Measurements from ENCODE around the gene ITPA.

The ITPA gene

DNA sequence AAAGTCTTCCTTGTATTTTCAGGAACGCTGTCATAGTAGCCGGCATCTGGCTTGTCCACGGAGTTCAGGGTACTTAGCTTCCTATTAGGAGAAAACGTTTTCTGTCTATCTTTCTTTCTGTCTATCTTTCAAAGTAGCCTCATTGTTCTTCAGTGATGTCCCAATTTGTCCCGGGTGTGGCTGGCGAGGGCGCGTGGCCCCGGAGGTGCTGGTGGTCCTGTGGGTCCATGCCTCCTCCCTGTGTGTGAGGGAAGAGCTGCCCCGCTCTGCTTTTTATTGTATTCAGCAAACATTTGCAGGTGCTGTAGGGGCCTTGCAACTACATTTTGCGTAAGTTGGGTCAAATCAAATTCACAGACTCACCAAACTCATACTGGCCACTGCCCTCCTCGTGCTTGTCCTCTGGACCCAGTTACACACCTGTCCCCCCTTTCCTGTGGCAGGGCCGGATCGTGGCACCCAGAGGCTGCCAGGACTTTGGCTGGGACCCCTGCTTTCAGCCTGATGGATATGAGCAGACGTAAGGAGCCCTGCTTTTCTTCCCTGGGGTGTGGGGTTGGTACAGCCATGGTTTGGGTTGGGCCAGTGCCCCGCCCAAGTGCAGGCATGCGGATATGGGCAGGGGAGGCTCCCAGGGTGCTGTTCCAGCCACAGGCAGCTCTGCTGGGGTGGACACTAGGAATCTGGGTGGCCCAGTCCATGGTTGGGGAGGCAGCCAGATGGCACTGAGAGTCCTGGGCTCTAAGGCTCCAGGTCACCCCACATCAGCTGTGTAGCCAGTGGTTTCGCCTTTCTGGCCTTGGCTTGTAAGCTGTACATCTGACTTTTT lies 12.3 kb downstream of the ITPA start:
- H3K27me3 ChIP-seq (ENCODE audit: control insufficient read depth in 1 of 2, insufficient read depth in 2 of 2, low read length in 2 of 2) = no peaks in the 10 kb centered on the region
- peaks cover 8 to 14% of the 10 kb centered on the region in 2 donors for H3K4me1 ChIP-seq (ENCODE audit: control insufficient read depth in 1 of 2, insufficient read depth in 2 of 2, low read length in 2 of 2)
- H3K9ac ChIP-seq (ENCODE audit: low read depth in 1 of 2, low read length in 2 of 2) = no peak overlapping the region
- peaks cover 5 to 36% of the 10 kb centered on the region in 2 donors for H3K36me3 ChIP-seq (ENCODE audit: control insufficient read depth in 1 of 2, insufficient read depth in 2 of 2, low read length in 2 of 2)
- no peak overlapping the region for H3K4me3 ChIP-seq (ENCODE audit: low read depth in 1 of 2, low read length in 2 of 2)
- no peaks in the 10 kb centered on the region for H3K9me3 ChIP-seq (ENCODE audit: control insufficient read depth in 1 of 2, low read length in 2 of 2)
- H3K27ac ChIP-seq (ENCODE audit: low read depth, low read length) = no peak overlapping the region

DNA sequence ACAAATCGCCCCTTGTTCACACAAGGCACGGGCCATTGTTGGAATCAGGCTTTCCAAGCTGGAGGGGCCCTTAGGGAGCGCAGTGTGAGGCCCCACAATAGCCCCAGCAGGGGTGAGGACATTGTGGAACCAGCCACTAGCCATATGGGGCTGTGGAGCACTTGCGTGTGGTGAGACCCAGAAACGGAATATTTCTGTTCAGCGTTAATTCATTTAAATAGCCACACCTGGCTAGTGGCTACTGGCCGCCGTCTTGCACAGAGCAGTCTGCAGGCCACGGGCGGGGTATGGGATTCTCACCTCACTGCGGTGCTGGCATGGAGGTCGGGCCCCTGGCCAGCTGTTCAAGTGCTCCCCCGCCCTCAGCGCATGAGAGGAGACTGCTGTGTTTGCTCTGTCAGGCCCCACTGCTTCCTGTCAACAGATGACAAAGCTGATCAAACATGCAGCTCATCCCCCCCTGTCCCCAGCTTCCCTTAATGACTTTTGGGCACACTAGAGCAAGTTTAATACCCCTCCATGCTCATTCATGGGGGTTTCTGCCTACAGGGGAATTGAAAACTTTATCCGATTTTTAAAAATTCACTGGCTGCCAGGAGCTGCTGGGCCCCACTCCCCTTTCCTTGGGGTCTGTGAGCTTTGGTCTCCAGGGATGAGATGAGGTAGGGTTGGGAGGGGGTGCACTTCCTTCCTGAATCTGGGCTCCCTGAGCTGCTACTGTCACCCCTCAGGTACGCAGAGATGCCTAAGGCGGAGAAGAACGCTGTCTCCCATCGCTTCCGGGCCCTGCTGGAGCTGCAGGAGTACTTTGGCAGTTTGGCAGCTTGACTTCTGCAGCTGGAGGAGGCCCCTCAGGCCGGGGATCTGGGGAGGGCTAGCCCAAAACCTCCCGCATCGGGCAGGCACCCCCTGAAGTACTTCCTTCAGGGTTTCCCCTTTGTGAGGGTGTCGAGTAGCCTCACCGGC lies 13.6 kb downstream of the ITPA start:
- H3K4me1 ChIP-seq (ENCODE audit: control insufficient read depth in 1 of 2, insufficient read depth in 2 of 2, low read length in 2 of 2) = peaks cover 8 to 14% of the 10 kb centered on the region in 2 donors
- H3K9ac ChIP-seq (ENCODE audit: low read depth in 1 of 2, low read length in 2 of 2) = no peak overlapping the region
- H3K4me3 ChIP-seq (ENCODE audit: low read depth in 1 of 2, low read length in 2 of 2) = no peak overlapping the region
- H3K27me3 ChIP-seq (ENCODE audit: control insufficient read depth in 1 of 2, insufficient read depth in 2 of 2, low read length in 2 of 2) = no peaks in the 10 kb centered on the region
- peaks cover 5 to 30% of the 10 kb centered on the region in 2 donors for H3K36me3 ChIP-seq (ENCODE audit: control insufficient read depth in 1 of 2, insufficient read depth in 2 of 2, low read length in 2 of 2)
- H3K9me3 ChIP-seq (ENCODE audit: control insufficient read depth in 1 of 2, low read length in 2 of 2) = no peaks in the 10 kb centered on the region
- no peak overlapping the region for H3K27ac ChIP-seq (ENCODE audit: low read depth, low read length)

DNA sequence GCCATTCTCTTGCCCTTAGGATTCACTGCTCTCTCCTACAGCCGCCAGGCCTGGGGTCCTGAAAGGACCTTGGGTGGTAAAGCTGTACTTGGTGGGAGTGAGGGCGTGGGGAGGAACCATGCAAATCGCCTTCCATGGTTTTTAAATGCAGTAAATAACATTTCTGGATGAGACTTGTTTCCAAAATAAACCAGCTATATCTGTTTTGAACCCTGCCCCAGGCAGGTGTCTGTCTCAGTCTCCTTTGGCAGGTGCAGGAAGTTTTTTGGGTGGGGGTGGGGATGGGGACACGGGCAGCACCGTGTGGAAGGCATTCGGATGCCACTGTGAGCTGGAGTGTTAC lies 14.3 kb downstream of the ITPA start:
- Histone ChIP-seq H3K4me3 (ENCODE audit: low read depth in 1 of 2, low read length in 2 of 2) (no peak overlapping the region), H3K9ac (ENCODE audit: low read depth in 1 of 2, low read length in 2 of 2) (no peak overlapping the region), H3K4me1 (ENCODE audit: control insufficient read depth in 1 of 2, insufficient read depth in 2 of 2, low read length in 2 of 2) (peaks cover 8 to 9% of the 10 kb centered on the region in 2 donors), H3K9me3 (ENCODE audit: control insufficient read depth in 1 of 2, low read length in 2 of 2) (no peaks in the 10 kb centered on the region), H3K27ac (ENCODE audit: low read depth, low read length) (no peak overlapping the region), H3K27me3 (ENCODE audit: control insufficient read depth in 1 of 2, insufficient read depth in 2 of 2, low read length in 2 of 2) (no peaks in the 10 kb centered on the region), H3K36me3 (ENCODE audit: control insufficient read depth in 1 of 2, insufficient read depth in 2 of 2, low read length in 2 of 2) (peaks cover 5 to 30% of the 10 kb centered on the region in 2 donors)

DNA sequence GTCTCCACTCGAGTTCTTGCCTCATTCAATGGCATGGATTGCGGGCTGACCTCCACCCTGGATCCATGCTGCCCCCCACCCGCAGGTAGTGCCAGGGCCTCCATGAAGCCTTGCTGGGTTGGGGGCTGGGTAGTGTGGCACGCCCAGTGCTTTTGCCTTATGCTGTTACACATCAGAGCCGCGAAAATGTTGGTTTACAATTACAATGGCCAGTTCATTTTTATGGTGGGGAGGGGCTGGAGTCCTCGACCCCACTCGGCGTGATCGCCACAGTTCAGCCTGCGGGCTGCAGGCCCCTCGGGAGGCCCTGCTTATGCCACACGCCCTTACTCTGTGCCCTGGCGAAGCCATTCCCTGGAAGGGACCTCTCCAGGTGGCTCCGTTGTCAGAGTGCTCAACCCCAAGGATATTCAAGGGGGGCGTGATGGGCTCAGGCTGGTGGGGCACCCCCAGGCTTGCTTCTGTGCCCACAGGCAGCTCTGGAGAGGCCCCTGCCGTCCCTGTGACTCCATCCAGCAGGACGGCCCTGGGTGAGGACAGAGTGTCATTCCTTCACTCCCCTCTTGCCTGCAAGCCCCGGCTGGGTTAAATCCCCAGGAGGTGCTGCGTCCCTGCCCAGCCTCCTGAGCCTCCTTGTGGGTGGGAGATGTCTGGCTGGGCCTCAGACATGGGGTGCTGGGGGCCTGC lies 14.8 kb downstream of the ITPA start:
- Histone ChIP-seq H3K9ac (ENCODE audit: low read depth in 1 of 2, low read length in 2 of 2) (no peak overlapping the region), H3K36me3 (ENCODE audit: control insufficient read depth in 1 of 2, insufficient read depth in 2 of 2, low read length in 2 of 2) (peaks cover 5 to 30% of the 10 kb centered on the region in 2 donors), H3K9me3 (ENCODE audit: control insufficient read depth in 1 of 2, low read length in 2 of 2) (no peaks in the 10 kb centered on the region), H3K27me3 (ENCODE audit: control insufficient read depth in 1 of 2, insufficient read depth in 2 of 2, low read length in 2 of 2) (no peaks in the 10 kb centered on the region), H3K4me3 (ENCODE audit: low read depth in 1 of 2, low read length in 2 of 2) (no peak overlapping the region), H3K27ac (ENCODE audit: low read depth, low read length) (no peak overlapping the region), H3K4me1 (ENCODE audit: control insufficient read depth in 1 of 2, insufficient read depth in 2 of 2, low read length in 2 of 2) (peaks cover 7 to 8% of the 10 kb centered on the region in 2 donors)

DNA sequence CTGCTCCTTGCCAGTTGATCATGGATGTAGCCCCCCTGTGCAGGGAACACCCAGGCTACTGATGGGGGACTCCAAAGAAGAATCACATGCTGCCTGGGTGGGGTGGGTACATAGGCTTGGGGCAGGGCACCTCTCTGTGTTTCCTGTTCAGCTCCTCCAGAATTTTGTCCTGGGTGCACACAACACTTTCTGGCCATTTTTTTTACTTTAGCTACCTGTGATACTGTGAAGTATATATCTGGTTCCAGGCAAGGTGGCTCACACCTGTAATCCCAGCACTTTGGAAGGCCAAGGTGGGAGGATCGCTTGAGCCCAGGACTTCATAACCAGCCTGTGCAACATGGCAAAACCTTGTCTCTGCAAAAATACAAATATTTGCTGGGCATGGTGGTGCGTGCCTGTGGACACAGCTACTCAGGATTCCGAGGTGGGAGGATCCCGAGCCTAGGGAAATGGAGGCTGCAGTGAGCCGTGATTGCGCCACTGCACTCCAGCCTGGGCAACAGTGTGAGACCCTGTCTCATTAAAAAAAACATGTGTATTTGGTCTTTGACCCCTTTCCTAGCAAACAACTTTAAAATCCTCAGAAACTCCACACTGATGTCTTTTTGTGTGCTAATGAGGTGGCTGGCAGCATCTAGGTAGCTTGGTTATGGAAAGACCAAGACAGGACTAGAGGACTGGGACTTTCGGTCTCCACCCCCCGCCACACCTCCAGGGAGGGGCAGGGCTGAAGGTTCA lies 15.6 kb downstream of the ITPA start:
- H3K27ac ChIP-seq (ENCODE audit: low read depth, low read length) = no peak overlapping the region
- peaks cover 5 to 30% of the 10 kb centered on the region in 2 donors for H3K36me3 ChIP-seq (ENCODE audit: control insufficient read depth in 1 of 2, insufficient read depth in 2 of 2, low read length in 2 of 2)
- no peaks in the 10 kb centered on the region for H3K27me3 ChIP-seq (ENCODE audit: control insufficient read depth in 1 of 2, insufficient read depth in 2 of 2, low read length in 2 of 2)
- no peak overlapping the region for H3K9ac ChIP-seq (ENCODE audit: low read depth in 1 of 2, low read length in 2 of 2)
- no peaks in the 10 kb centered on the region for H3K9me3 ChIP-seq (ENCODE audit: control insufficient read depth in 1 of 2, low read length in 2 of 2)
- no peak overlapping the region for H3K4me3 ChIP-seq (ENCODE audit: low read depth in 1 of 2, low read length in 2 of 2)
- H3K4me1 ChIP-seq (ENCODE audit: control insufficient read depth in 1 of 2, insufficient read depth in 2 of 2, low read length in 2 of 2) = peaks cover 7 to 8% of the 10 kb centered on the region in 2 donors

DNA sequence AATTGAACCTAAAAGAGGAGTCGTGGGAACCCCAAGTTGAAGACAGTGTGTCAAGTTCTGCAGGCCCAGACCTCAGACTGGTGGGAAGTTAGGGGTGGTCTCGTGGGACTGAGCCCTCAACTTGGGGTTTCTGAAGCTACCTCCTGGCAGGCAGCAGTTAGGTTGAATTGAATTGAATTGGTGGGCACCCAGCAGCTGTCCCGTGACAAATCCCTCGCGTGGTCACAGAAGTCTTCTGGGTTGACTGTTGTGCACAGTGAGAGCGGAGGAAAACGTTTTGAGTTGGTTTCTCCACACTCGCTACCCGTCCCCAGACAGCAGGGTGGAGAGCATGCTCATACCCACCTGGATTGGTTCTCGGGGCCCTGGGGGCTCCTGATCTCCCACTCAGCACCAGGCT lies 16.8 kb downstream of the ITPA start:
- no peak overlapping the region for H3K9ac ChIP-seq (ENCODE audit: low read depth in 1 of 2, low read length in 2 of 2)
- no peaks in the 10 kb centered on the region for H3K27me3 ChIP-seq (ENCODE audit: control insufficient read depth in 1 of 2, insufficient read depth in 2 of 2, low read length in 2 of 2)
- H3K9me3 ChIP-seq (ENCODE audit: control insufficient read depth in 1 of 2, low read length in 2 of 2) = no peaks in the 10 kb centered on the region
- H3K27ac ChIP-seq (ENCODE audit: low read depth, low read length) = no peak overlapping the region
- peaks cover 5 to 26% of the 10 kb centered on the region in 2 donors for H3K36me3 ChIP-seq (ENCODE audit: control insufficient read depth in 1 of 2, insufficient read depth in 2 of 2, low read length in 2 of 2)
- no peak overlapping the region for H3K4me3 ChIP-seq (ENCODE audit: low read depth in 1 of 2, low read length in 2 of 2)
- H3K4me1 ChIP-seq (ENCODE audit: control insufficient read depth in 1 of 2, insufficient read depth in 2 of 2, low read length in 2 of 2) = peaks cover 7 to 8% of the 10 kb centered on the region in 2 donors

DNA sequence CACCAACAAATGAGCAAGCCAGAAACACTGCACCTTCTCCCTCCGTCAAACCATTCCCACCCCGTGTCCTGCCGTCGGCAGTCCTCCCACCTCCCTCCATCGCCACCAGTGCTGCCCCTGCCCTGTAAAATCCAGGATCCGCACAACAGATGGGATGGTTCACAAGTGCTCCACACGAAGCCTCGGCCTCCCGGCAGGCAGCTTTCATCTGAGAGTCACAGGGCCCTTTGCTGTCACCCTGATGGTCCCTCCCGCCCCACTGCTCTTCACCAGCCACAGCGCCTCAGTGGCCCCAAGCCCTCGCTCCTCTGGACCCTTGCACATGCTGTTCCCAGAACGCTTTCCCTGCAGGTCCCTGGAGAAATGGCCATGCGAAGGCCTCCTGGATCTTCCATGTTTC lies 17.6 kb downstream of the ITPA start:
- Histone ChIP-seq H3K4me1 (ENCODE audit: control insufficient read depth in 1 of 2, insufficient read depth in 2 of 2, low read length in 2 of 2) (peaks cover 7 to 8% of the 10 kb centered on the region in 2 donors), H3K36me3 (ENCODE audit: control insufficient read depth in 1 of 2, insufficient read depth in 2 of 2, low read length in 2 of 2) (peaks cover 5 to 18% of the 10 kb centered on the region in 2 donors), H3K9ac (ENCODE audit: low read depth in 1 of 2, low read length in 2 of 2) (no peak overlapping the region), H3K27ac (ENCODE audit: low read depth, low read length) (no peak overlapping the region), H3K27me3 (ENCODE audit: control insufficient read depth in 1 of 2, insufficient read depth in 2 of 2, low read length in 2 of 2) (no peaks in the 10 kb centered on the region), H3K9me3 (ENCODE audit: control insufficient read depth in 1 of 2, low read length in 2 of 2) (no peaks in the 10 kb centered on the region), H3K4me3 (ENCODE audit: low read depth in 1 of 2, low read length in 2 of 2) (no peak overlapping the region)

DNA sequence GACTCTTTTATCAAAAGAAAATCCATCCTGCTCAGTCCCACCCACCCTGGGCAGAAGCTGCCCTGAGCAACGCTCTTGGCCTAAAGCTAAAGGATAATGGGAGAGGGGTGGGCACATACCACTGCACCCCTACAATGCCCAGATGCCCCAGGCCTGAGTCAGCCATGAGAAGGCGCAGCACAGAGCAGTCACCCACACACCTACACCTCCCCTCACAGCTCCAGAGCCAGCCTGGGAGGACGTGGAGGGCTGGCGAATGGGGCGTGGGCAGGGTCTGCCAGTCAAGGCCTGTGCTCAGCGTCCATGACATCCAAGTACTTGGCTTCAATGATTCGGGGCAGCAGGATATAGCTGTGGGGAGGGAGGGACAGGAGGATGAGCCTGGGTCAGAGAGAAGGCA lies 18.2 kb downstream of the ITPA start:
- Histone ChIP-seq H3K27me3 (ENCODE audit: control insufficient read depth in 1 of 2, insufficient read depth in 2 of 2, low read length in 2 of 2) (no peaks in the 10 kb centered on the region), H3K36me3 (ENCODE audit: control insufficient read depth in 1 of 2, insufficient read depth in 2 of 2, low read length in 2 of 2) (peaks cover 2 to 15% of the 10 kb centered on the region in 2 donors), H3K4me3 (ENCODE audit: low read depth in 1 of 2, low read length in 2 of 2) (no peak overlapping the region), H3K9ac (ENCODE audit: low read depth in 1 of 2, low read length in 2 of 2) (no peak overlapping the region), H3K9me3 (ENCODE audit: control insufficient read depth in 1 of 2, low read length in 2 of 2) (no peaks in the 10 kb centered on the region), H3K27ac (ENCODE audit: low read depth, low read length) (no peak overlapping the region), H3K4me1 (ENCODE audit: control insufficient read depth in 1 of 2, insufficient read depth in 2 of 2, low read length in 2 of 2) (peaks cover 7 to 8% of the 10 kb centered on the region in 2 donors)

DNA sequence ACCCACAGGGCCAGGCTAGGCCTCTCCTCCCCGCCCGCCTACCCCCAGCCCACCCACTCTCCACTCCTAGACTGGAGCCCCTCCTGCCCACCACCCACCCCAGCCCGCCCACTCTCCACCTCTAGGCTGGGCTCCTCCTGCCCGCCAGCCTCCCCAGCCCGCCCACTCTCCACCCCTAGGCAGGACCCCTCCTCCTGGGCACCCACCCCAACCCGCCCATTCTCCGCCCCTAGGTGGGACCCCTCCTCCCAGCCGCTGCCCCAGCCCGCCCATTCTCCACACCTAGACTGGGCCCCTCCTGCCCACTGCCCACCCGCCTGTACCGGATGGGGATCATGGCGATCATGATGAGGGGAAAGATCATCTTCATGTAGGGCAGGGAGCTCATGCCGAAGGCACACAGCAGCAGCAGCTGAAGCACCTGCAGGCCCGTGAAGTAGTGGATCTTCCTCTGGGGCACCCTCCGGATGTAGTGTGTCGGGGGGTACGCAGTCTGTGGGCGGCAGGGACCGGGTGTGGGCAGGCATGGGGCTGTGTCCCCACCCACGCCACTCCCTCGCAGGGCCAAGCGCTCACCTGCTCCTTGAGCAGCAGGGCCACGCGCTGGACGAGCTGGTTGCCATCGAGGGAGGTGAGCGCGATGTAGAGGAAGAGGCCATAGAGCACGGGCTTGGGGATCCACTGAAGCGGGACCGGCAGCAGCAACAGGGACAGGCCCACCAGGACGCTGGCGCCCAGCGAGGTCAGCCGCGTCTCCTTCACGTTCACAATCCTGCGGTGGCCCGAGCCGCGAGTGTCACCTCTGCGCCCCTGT lies 18.8 kb downstream of the ITPA start:
- Histone ChIP-seq H3K9me3 (ENCODE audit: control insufficient read depth in 1 of 2, low read length in 2 of 2) (no peaks in the 10 kb centered on the region), H3K27me3 (ENCODE audit: control insufficient read depth in 1 of 2, insufficient read depth in 2 of 2, low read length in 2 of 2) (no peaks in the 10 kb centered on the region)

More for the DNA sequence above, 18.8 kb downstream of the ITPA start:
- Histone ChIP-seq H3K4me3 (ENCODE audit: low read depth in 1 of 2, low read length in 2 of 2) (no peak overlapping the region), H3K9ac (ENCODE audit: low read depth in 1 of 2, low read length in 2 of 2) (no peak overlapping the region), H3K36me3 (ENCODE audit: control insufficient read depth in 1 of 2, insufficient read depth in 2 of 2, low read length in 2 of 2) (peaks cover 0 to 9% of the 10 kb centered on the region in 2 donors), H3K27ac (ENCODE audit: low read depth, low read length) (no peak overlapping the region), H3K4me1 (ENCODE audit: control insufficient read depth in 1 of 2, insufficient read depth in 2 of 2, low read length in 2 of 2) (peaks cover 7 to 8% of the 10 kb centered on the region in 2 donors)
